Measurements from ENCODE around the gene POR.
"Not testable (repeated sequence)": the region's sequence is repeated elsewhere in the genome, so short reads cannot be mapped to it uniquely, and the experiment has no call there.

POR gene

GRCh38 chr7:76009672-76010600 is 95.0 kb downstream of the POR start:
- TF ChIP-seq TOX (CRISPR knock-in tag; IDR thresholded peaks at IDR 0.05; ENCODE audit: borderline replicate concordance) (no peak), ZNF565 (CRISPR knock-in tag; conservative IDR thresholded peaks at IDR 0.05; ENCODE audit: low read depth) (no peak), RARB (CRISPR knock-in tag; IDR thresholded peaks at IDR 0.05) (no peak), TCF4 (CRISPR knock-in tag; IDR thresholded peaks at IDR 0.05; ENCODE audit: borderline replicate concordance) (no peak), GLIS3 (CRISPR knock-in tag; IDR thresholded peaks at IDR 0.05) (no peak), BACH2 (CRISPR knock-in tag; IDR thresholded peaks at IDR 0.05; ENCODE audit: borderline replicate concordance) (no peak), ESRRG (CRISPR knock-in tag; IDR thresholded peaks at IDR 0.05) (no peak), ISL1 (CRISPR knock-in tag; IDR thresholded peaks at IDR 0.05) (no peak), PATZ1 (CRISPR knock-in tag; IDR thresholded peaks at IDR 0.05; ENCODE audit: borderline replicate concordance) (no peak), SNAI2 (CRISPR knock-in tag; IDR thresholded peaks at IDR 0.05) (no peak), TSHZ2 (CRISPR knock-in tag; IDR thresholded peaks at IDR 0.05) (no peak), ZNF70 (CRISPR knock-in tag; IDR thresholded peaks at IDR 0.05) (no peak), ARNTL (CRISPR knock-in tag; IDR thresholded peaks at IDR 0.05; ENCODE audit: borderline replicate concordance, low read depth) (no peak)
- no peak for ATAC-seq

GRCh38 chr7:76011442-76011861 is 96.5 kb downstream of the POR start:
- no peak for TF ChIP-seq SNAI2 (CRISPR knock-in tag; IDR thresholded peaks at IDR 0.05)

GRCh38 chr7:76016191-76016947 is 101.4 kb downstream of the POR start:
- ATAC-seq = no peak
- peak; percentile 55; the same call in 1 of the 2 replicates for TF ChIP-seq BACH2 (CRISPR knock-in tag; IDR thresholded peaks at IDR 0.05; ENCODE audit: borderline replicate concordance)
- no peak for TF ChIP-seq GLIS3 (CRISPR knock-in tag; IDR thresholded peaks at IDR 0.05)

More at GRCh38 chr7:76011442-76011861, 96.5 kb downstream of the POR start:
- ATAC-seq = no peak

GRCh38 chr7:76018520-76018919 is 103.6 kb downstream of the POR start:
- ATAC-seq = not testable (repeated sequence)

GRCh38 chr7:76020031-76020714 is 105.2 kb downstream of the POR start:
- peak; percentile 93 for ATAC-seq
- TF ChIP-seq BACH2 (CRISPR knock-in tag; IDR thresholded peaks at IDR 0.05; ENCODE audit: borderline replicate concordance) = no peak
- TF ChIP-seq TSHZ2 (CRISPR knock-in tag; IDR thresholded peaks at IDR 0.05) = no peak
- no peak for TF ChIP-seq RARB (CRISPR knock-in tag; IDR thresholded peaks at IDR 0.05)
- TF ChIP-seq TOX (CRISPR knock-in tag; IDR thresholded peaks at IDR 0.05; ENCODE audit: borderline replicate concordance) = no peak
- TF ChIP-seq CSDC2 (CRISPR knock-in tag; IDR thresholded peaks at IDR 0.05) = no peak
- no peak for TF ChIP-seq ARNTL (CRISPR knock-in tag; IDR thresholded peaks at IDR 0.05; ENCODE audit: borderline replicate concordance, low read depth)
- no peak for TF ChIP-seq TCF4 (CRISPR knock-in tag; IDR thresholded peaks at IDR 0.05; ENCODE audit: borderline replicate concordance)
- TF ChIP-seq ISL1 (CRISPR knock-in tag; IDR thresholded peaks at IDR 0.05) = no peak
- TF ChIP-seq ZNF8 (CRISPR knock-in tag; IDR thresholded peaks at IDR 0.05) = no peak
- TF ChIP-seq ZFP3 (CRISPR knock-in tag; IDR thresholded peaks at IDR 0.05) = no peak
- TF ChIP-seq ZFP30 (CRISPR knock-in tag; IDR thresholded peaks at IDR 0.05) = no peak
- no peak for TF ChIP-seq ESRRG (CRISPR knock-in tag; IDR thresholded peaks at IDR 0.05)
- no peak for TF ChIP-seq SNAI2 (CRISPR knock-in tag; IDR thresholded peaks at IDR 0.05)
- TF ChIP-seq POU6F1 (CRISPR knock-in tag; IDR thresholded peaks at IDR 0.05; ENCODE audit: borderline replicate concordance, low read depth) = no peak
- no peak for TF ChIP-seq GLIS3 (CRISPR knock-in tag; IDR thresholded peaks at IDR 0.05)
- TF ChIP-seq PATZ1 (CRISPR knock-in tag; IDR thresholded peaks at IDR 0.05; ENCODE audit: borderline replicate concordance) = no peak
